Activated CD8-positive, alpha-beta T cell treated with anti-CD3 and anti-CD28 coated beads, Interleukin-2, amount 10 ng/mL, durations not matched to agents 7 days and 5 days (primary cell): ENCODE results near the gene MZT2A. TPM values are rescaled to one million over a fixed set of nuclear protein-coding genes. Genes with fewer than 3 reads are reported as not detected.
"Not testable (repeated sequence)": the region's sequence is repeated elsewhere in the genome, so short reads cannot be mapped to it uniquely, and the experiment has no call there.

Experiments
- ATAC-seq: fragments of 150-1000 bp; cut with Tn5 transposase; one replicate; pipeline ENCODE4 v1.10.0; 2021; ENCODE audit warnings: moderate library complexity
- CTCF ChIA-PET: fragments of 350-600 bp; sonication (Branson Sonifier 250); formaldehyde crosslinking; loops from one replicate; lab custom pipeline; 2021; ENCODE audit warnings: antibody characterized with exemption; lab: Charles Lee
- POLR2A ChIA-PET: fragments of 350-600 bp; sonication (Branson Sonifier 250); formaldehyde crosslinking; loops from one replicate; lab custom pipeline; 2021; ENCODE audit warnings: antibody characterized with exemption; lab: Charles Lee
- DNase-seq: peaks from one replicate; pipeline ENCODE4 v3.0.0-alpha.2; 2020
- H3K27ac Mint-ChIP-seq: one replicate; pipeline ENCODE4 v1.8.0; 2021; ENCODE audit warnings: mild to moderate bottlenecking, mixed read lengths
- H3K27me3 Mint-ChIP-seq: one replicate; pipeline ENCODE4 v1.8.0; 2021; ENCODE audit warnings: low read depth, mixed read lengths
- H3K36me3 Mint-ChIP-seq: one replicate; pipeline ENCODE4 v1.8.0; 2021; ENCODE audit warnings: low read depth, mixed read lengths
- H3K4me1 Mint-ChIP-seq: one replicate; pipeline ENCODE4 v1.8.0; 2021; ENCODE audit warnings: low read depth, mixed read lengths
- H3K4me3 Mint-ChIP-seq: one replicate; pipeline ENCODE4 v1.8.0; 2021; ENCODE audit warnings: mild to moderate bottlenecking, mixed read lengths
- H3K9me3 Mint-ChIP-seq: one replicate; pipeline ENCODE4 v1.8.0; 2022; ENCODE audit warnings: mixed read lengths; ENCODE audit not compliant: insufficient read depth
- total RNA-seq, 2 experiments: library from RNA; stranded (reverse); gene quantifications; one replicate each; pipeline ENCODE4 v1.2.3, GENCODE V29; 2021

MZT2A gene
- total RNA-seq, 2 experiments from 2014 or later = 181 to 191 TPM

GRCh38 chr2:131473266-131473665 lies 18.9 kb downstream of the MZT2A start:
- CTCF ChIA-PET, POLR2A ChIA-PET: not testable (repeated sequence)

GRCh38 chr2:131471624-131472023 lies 20.6 kb downstream of the MZT2A start:
- peaks cover 11% of the 10 kb centered on the region for H3K36me3 Mint-ChIP-seq
- POLR2A ChIA-PET, H3K27me3 Mint-ChIP-seq, H3K4me3 Mint-ChIP-seq, H3K9me3 Mint-ChIP-seq, CTCF ChIA-PET, ATAC-seq, H3K27ac Mint-ChIP-seq, H3K4me1 Mint-ChIP-seq, DNase-seq: not testable (repeated sequence)

More at GRCh38 chr2:131473266-131473665, 18.9 kb downstream of the MZT2A start:
- not testable (repeated sequence) for ATAC-seq, H3K4me1 Mint-ChIP-seq, H3K27ac Mint-ChIP-seq, H3K27me3 Mint-ChIP-seq, H3K4me3 Mint-ChIP-seq, H3K9me3 Mint-ChIP-seq, DNase-seq
- H3K36me3 Mint-ChIP-seq = peaks cover 15% of the 10 kb centered on the region

- CTCF ChIA-PET, H3K36me3 Mint-ChIP-seq, DNase-seq, H3K4me3 Mint-ChIP-seq, H3K27me3 Mint-ChIP-seq, ATAC-seq, H3K27ac Mint-ChIP-seq, H3K4me1 Mint-ChIP-seq, POLR2A ChIA-PET, H3K9me3 Mint-ChIP-seq: not testable (repeated sequence)
Measured at GRCh38 chr2:131470944-131471343, 21.3 kb downstream of the MZT2A start.

GRCh38 chr2:131467722-131468121 lies 24.5 kb downstream of the MZT2A start:
- H3K36me3 Mint-ChIP-seq, H3K4me3 Mint-ChIP-seq, DNase-seq, H3K27ac Mint-ChIP-seq, ATAC-seq, H3K9me3 Mint-ChIP-seq, H3K4me1 Mint-ChIP-seq, CTCF ChIA-PET, POLR2A ChIA-PET, H3K27me3 Mint-ChIP-seq: not testable (repeated sequence)

- H3K36me3 Mint-ChIP-seq, H3K9me3 Mint-ChIP-seq, H3K27ac Mint-ChIP-seq, DNase-seq, H3K4me3 Mint-ChIP-seq, H3K4me1 Mint-ChIP-seq, CTCF ChIA-PET, ATAC-seq, POLR2A ChIA-PET: not testable (repeated sequence)
- H3K27me3 Mint-ChIP-seq = peaks cover 16% of the 10 kb centered on the region
Measured at GRCh38 chr2:131454914-131455313, 37.3 kb downstream of the MZT2A start.

DNA sequence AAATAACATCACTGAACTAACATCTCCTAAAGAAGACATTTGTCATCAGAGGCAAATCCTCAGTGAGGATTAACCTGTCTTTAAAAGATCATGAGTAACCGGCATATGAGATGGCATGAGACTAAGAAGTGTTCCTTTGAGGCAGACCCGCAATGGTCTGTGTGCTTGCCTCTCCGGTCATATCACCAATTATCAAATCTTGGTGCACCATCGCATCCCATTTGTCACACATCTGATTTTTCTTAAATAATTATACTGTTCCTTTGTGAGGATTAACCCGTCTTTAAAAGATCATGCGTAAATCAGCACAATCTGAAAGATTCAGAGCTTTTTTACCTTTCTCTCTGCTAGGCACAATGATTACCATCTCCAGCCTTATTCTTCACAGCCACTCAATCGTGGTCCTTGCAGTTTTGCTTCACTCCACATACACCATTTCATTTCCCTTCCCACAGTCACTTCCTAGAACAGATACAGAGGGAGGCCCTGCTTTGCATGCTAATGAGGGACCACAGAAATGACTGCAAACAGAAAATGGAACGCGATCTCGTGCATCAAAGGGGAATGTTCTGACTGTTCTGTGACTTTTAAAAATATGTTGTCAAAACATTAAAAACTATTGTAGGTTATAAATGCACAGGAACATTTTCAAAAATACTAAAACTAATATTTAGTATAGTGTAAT lies 40.8 kb downstream of the MZT2A start:
- CTCF ChIA-PET, H3K4me3 Mint-ChIP-seq, H3K27ac Mint-ChIP-seq, H3K36me3 Mint-ChIP-seq, DNase-seq, H3K4me1 Mint-ChIP-seq, POLR2A ChIA-PET, ATAC-seq, H3K9me3 Mint-ChIP-seq: not testable (repeated sequence)
- peaks cover 17% of the 10 kb centered on the region for H3K27me3 Mint-ChIP-seq

- H3K4me3 Mint-ChIP-seq, ATAC-seq, H3K4me1 Mint-ChIP-seq, CTCF ChIA-PET, DNase-seq, POLR2A ChIA-PET, H3K36me3 Mint-ChIP-seq, H3K9me3 Mint-ChIP-seq, H3K27ac Mint-ChIP-seq, H3K27me3 Mint-ChIP-seq: not testable (repeated sequence)
Measured at GRCh38 chr2:131447981-131448380, 44.2 kb downstream of the MZT2A start.

DNA sequence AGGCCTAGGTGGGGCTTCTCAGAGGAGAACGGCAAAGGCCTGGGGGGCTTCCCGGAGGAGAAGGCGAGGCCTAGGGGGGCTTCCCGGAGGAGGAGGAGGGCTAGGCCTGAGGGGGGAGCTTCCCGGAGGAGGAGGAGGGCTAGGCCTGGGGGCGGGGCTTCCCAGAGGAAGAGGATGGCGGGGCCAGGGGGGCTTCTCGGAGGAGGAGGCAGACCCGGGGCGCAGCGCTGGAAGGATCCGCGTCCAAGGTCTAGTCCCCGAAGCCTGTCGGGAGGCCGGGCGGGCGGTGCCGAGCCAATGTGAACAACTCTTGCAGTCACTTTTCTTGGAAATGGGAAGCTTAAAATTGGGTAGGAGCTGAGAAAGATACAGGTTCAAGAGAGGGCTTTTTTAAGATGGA lies 46.3 kb downstream of the MZT2A start:
- ChIA-PET POLR2A (no interaction called here), CTCF (no interaction called here)
- ATAC-seq (no peak), DNase-seq (no peak)
- Mint-ChIP-seq H3K4me1 (no peaks in the 10 kb centered on the region), H3K27me3 (peaks cover 14% of the 10 kb centered on the region), H3K9me3 (no peaks in the 10 kb centered on the region), H3K27ac (no peak overlapping the region), H3K36me3 (no peaks in the 10 kb centered on the region), H3K4me3 (no peak overlapping the region)

- H3K4me1 Mint-ChIP-seq, H3K9me3 Mint-ChIP-seq, H3K27ac Mint-ChIP-seq, POLR2A ChIA-PET, DNase-seq, CTCF ChIA-PET, H3K36me3 Mint-ChIP-seq, ATAC-seq, H3K4me3 Mint-ChIP-seq: not testable (repeated sequence)
- peaks cover 17% of the 10 kb centered on the region for H3K27me3 Mint-ChIP-seq
Measured at GRCh38 chr2:131445515-131445797, 46.7 kb downstream of the MZT2A start.

- DNase-seq, H3K4me3 Mint-ChIP-seq, H3K4me1 Mint-ChIP-seq, H3K27ac Mint-ChIP-seq, CTCF ChIA-PET, H3K36me3 Mint-ChIP-seq, H3K9me3 Mint-ChIP-seq, ATAC-seq, POLR2A ChIA-PET: not testable (repeated sequence)
- H3K27me3 Mint-ChIP-seq = peaks cover 15% of the 10 kb centered on the region
Measured at GRCh38 chr2:131444736-131445514, 47.3 kb downstream of the MZT2A start.

DNA sequence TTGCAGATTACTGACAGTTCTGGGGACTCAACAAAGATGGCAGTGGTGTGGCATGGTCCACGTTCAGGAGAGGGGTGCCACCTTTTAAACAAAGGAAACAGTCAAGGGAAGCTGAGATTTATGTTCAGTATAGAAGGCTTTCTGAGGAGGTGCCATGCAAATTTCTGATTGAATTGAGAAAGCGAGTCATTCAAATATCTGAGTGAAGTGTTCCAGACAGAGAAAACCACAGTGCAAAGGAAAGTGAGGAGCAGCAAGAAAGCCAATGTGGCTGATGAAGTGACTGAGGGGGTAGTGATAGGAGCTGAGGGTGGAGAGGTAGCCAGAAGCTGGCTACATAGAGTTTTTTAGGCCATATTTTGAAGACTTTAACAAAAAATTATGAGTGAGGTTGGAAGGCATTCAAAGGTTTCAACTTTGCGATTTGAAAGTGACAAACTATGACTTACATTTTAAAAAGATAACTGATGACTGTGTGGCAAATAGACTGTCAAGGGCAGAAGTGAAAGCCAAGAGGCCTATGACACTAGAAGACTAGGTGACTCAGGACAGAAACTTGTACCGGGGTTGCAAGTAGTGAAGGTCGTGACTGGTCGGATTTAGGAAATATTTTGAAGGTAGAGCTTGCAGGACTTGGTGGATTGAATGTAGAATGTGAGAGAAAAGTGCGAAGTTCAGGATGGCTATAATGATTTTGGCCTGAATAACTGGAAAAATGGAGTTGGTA lies 51.3 kb downstream of the MZT2A start:
- H3K27me3 Mint-ChIP-seq = peaks cover 11% of the 10 kb centered on the region
- H3K27ac Mint-ChIP-seq, CTCF ChIA-PET, DNase-seq, H3K4me1 Mint-ChIP-seq, H3K4me3 Mint-ChIP-seq, POLR2A ChIA-PET, ATAC-seq, H3K36me3 Mint-ChIP-seq, H3K9me3 Mint-ChIP-seq: not testable (repeated sequence)
